ENCODE results near the gene RIOK3.

- TF ChIP-seq CTCF (IDR thresholded peaks at IDR 0.05; ENCODE audit: low read depth, low read length) (no peak), EZH2phosphoT487 (IDR thresholded peaks at IDR 0.05; ENCODE audit: low read depth) (no peak)
Observed at GRCh38 chr18:23437357-23438045, 15.6 kb upstream of the RIOK3 start.

All from OCI-LY3 (cell line).